Measurements from ENCODE around the gene TCF7L1. TPM values are rescaled to one million over a fixed set of nuclear protein-coding genes. Genes with fewer than 3 reads are reported as not detected.
A peak's percentile ranks its signal among the peaks of the same experiment; 100 is the strongest.

TCF7L1 gene
- total and polyA plus RNA-seq, 2 experiments from 2014 or later = 0.65 to 1.8 TPM

- Histone ChIP-seq H4K20me1 (ENCODE audit: insufficient read depth) (no peaks in the 10 kb centered on the region), H3K4me1 (ENCODE audit: insufficient read depth) (peaks cover 16% of the 10 kb centered on the region; the same call in 1 of the 2 replicates), H2AFZ (no peak overlapping the region), H3K9me2 (ENCODE audit: insufficient read depth) (no peaks in the 10 kb centered on the region; the same call in 1 of the 2 replicates), H3F3A (ENCODE audit: insufficient read depth) (peaks cover 14% of the 10 kb centered on the region), H3K27ac (no peak overlapping the region), H3K4me3 (no peak overlapping the region), H3K9me3 (ENCODE audit: low read depth) (no peaks in the 10 kb centered on the region), H3K4me2 (ENCODE audit: unreplicated experiment) (no peak overlapping the region), H3K36me3 (ENCODE audit: low read depth) (no peaks in the 10 kb centered on the region), H3K9ac (no peak overlapping the region), H3K79me2 (ENCODE audit: insufficient read depth) (no peaks in the 10 kb centered on the region), H3K27me3 (replicated peaks; ENCODE audit: insufficient read depth) (no peaks in the 10 kb centered on the region)
- DNase-seq = peak; percentile 70
- in situ Hi-C loops (cut with MboI) = no loop called here
- WGBS, 2 experiments (ENCODE audit: low coverage in 1 of 2, low lambda C conversion rate in 2 of 2, missing lambda C conversion rate in 2 of 2) = 38 to 41% methylated on average over 8 of the region's 8 CpGs
- TF ChIP-seq EZH2 (IDR thresholded peaks at IDR 0.05; ENCODE audit: insufficient read depth, poor library complexity, severe bottlenecking) = no peak
- TF ChIP-seq EZH2phosphoT487 (IDR thresholded peaks at IDR 0.05; ENCODE audit: insufficient read depth, low read depth) = no peak
Observed at GRCh38 chr2:85106489-85107180, 26.6 kb upstream of the TCF7L1 start.

GRCh38 chr2:85110991-85111560 lies 22.1 kb upstream of the TCF7L1 start:
- Histone ChIP-seq H4K20me1 (ENCODE audit: insufficient read depth) (no peaks in the 10 kb centered on the region), H2AFZ (no peak overlapping the region), H3K9ac (no peak overlapping the region), H3K4me3 (no peak overlapping the region), H3K36me3 (ENCODE audit: low read depth) (no peaks in the 10 kb centered on the region), H3K9me3 (ENCODE audit: low read depth) (no peaks in the 10 kb centered on the region), H3K4me1 (ENCODE audit: insufficient read depth) (peaks cover 26% of the 10 kb centered on the region; the same call in 1 of the 2 replicates), H3F3A (ENCODE audit: insufficient read depth) (peaks cover 34% of the 10 kb centered on the region), H3K4me2 (ENCODE audit: unreplicated experiment) (no peak overlapping the region), H3K27me3 (replicated peaks; ENCODE audit: insufficient read depth) (no peaks in the 10 kb centered on the region), H3K9me2 (ENCODE audit: insufficient read depth) (no peaks in the 10 kb centered on the region), H3K79me2 (ENCODE audit: insufficient read depth) (no peaks in the 10 kb centered on the region), H3K27ac (no peak overlapping the region)
- 72 to 86% methylated on average over 3 of the region's 3 CpGs for WGBS, 2 experiments (ENCODE audit: low coverage in 1 of 2, low lambda C conversion rate in 2 of 2, missing lambda C conversion rate in 2 of 2)
- no peak for TF ChIP-seq EZH2phosphoT487 (IDR thresholded peaks at IDR 0.05; ENCODE audit: insufficient read depth, low read depth)
- no peak for TF ChIP-seq EZH2 (IDR thresholded peaks at IDR 0.05; ENCODE audit: insufficient read depth, poor library complexity, severe bottlenecking)
- in situ Hi-C loops (cut with MboI) = no loop called here
- DNase-seq = peak; percentile 64

- TF ChIP-seq EZH2phosphoT487 (IDR thresholded peaks at IDR 0.05; ENCODE audit: insufficient read depth, low read depth) (no peak), EZH2 (IDR thresholded peaks at IDR 0.05; ENCODE audit: insufficient read depth, poor library complexity, severe bottlenecking) (no peak)
- no peak overlapping the region for H3K4me2 ChIP-seq (ENCODE audit: unreplicated experiment)
- DNase-seq = peak; percentile 87
Observed at GRCh38 chr2:85111819-85112281, 21.3 kb upstream of the TCF7L1 start.

GRCh38 chr2:85112906-85113625 lies 20.1 kb upstream of the TCF7L1 start:
- no peak overlapping the region for H3K27ac ChIP-seq
- peak; percentile 51 for DNase-seq

More at GRCh38 chr2:85111819-85112281, 21.3 kb upstream of the TCF7L1 start:
- H3K36me3 ChIP-seq (ENCODE audit: low read depth) = no peaks in the 10 kb centered on the region
- H3K9ac ChIP-seq = no peak overlapping the region
- peaks cover 6% of the 10 kb centered on the region; the same call in 1 of the 2 replicates for H3K27me3 ChIP-seq (replicated peaks; ENCODE audit: insufficient read depth)
- no peaks in the 10 kb centered on the region for H3K9me2 ChIP-seq (ENCODE audit: insufficient read depth)
- H4K20me1 ChIP-seq (ENCODE audit: insufficient read depth) = no peaks in the 10 kb centered on the region
- 26 to 36% methylated on average over 3 of the region's 3 CpGs for WGBS, 2 experiments (ENCODE audit: low coverage in 1 of 2, low lambda C conversion rate in 2 of 2, missing lambda C conversion rate in 2 of 2)
- in situ Hi-C loops (cut with MboI) = no loop called here
- H3K4me3 ChIP-seq = no peak overlapping the region
- H3F3A ChIP-seq (ENCODE audit: insufficient read depth) = peaks cover 34% of the 10 kb centered on the region
- H3K9me3 ChIP-seq (ENCODE audit: low read depth) = no peaks in the 10 kb centered on the region
- H2AFZ ChIP-seq = no peak overlapping the region
- no peaks in the 10 kb centered on the region for H3K79me2 ChIP-seq (ENCODE audit: insufficient read depth)
- peaks cover 21% of the 10 kb centered on the region; the same call in 1 of the 2 replicates for H3K4me1 ChIP-seq (ENCODE audit: insufficient read depth)
- H3K27ac ChIP-seq = no peak overlapping the region

More at GRCh38 chr2:85112906-85113625, 20.1 kb upstream of the TCF7L1 start:
- H3K4me2 ChIP-seq (ENCODE audit: unreplicated experiment) = no peak overlapping the region
- H3K79me2 ChIP-seq (ENCODE audit: insufficient read depth) = no peaks in the 10 kb centered on the region
- in situ Hi-C loops (cut with MboI) = no loop called here
- TF ChIP-seq EZH2phosphoT487 (IDR thresholded peaks at IDR 0.05; ENCODE audit: insufficient read depth, low read depth) (no peak), EZH2 (IDR thresholded peaks at IDR 0.05; ENCODE audit: insufficient read depth, poor library complexity, severe bottlenecking) (no peak)
- no peak overlapping the region for H3K4me3 ChIP-seq
- H3F3A ChIP-seq (ENCODE audit: insufficient read depth) = peaks cover 34% of the 10 kb centered on the region
- peaks cover 6% of the 10 kb centered on the region; the same call in 1 of the 2 replicates for H3K27me3 ChIP-seq (replicated peaks; ENCODE audit: insufficient read depth)
- H3K4me1 ChIP-seq (ENCODE audit: insufficient read depth) = peaks cover 20% of the 10 kb centered on the region; the same call in 1 of the 2 replicates
- H3K36me3 ChIP-seq (ENCODE audit: low read depth) = no peaks in the 10 kb centered on the region
- H2AFZ ChIP-seq = no peak overlapping the region
- no peak overlapping the region for H3K9ac ChIP-seq
- no peaks in the 10 kb centered on the region for H3K9me2 ChIP-seq (ENCODE audit: insufficient read depth)
- no peaks in the 10 kb centered on the region for H3K9me3 ChIP-seq (ENCODE audit: low read depth)
- no peaks in the 10 kb centered on the region for H4K20me1 ChIP-seq (ENCODE audit: insufficient read depth)
- 26 to 32% methylated on average over 2 of the region's 2 CpGs for WGBS, 2 experiments (ENCODE audit: low coverage in 1 of 2, low lambda C conversion rate in 2 of 2, missing lambda C conversion rate in 2 of 2)

All from GM23248 (cell line).